T follicular helper cell (primary cell): ENCODE measurements around the gene HRK.

Experiments used
- DNase-seq: peaks from one replicate; pipeline ENCODE4 v3.0.0-alpha.2; 2020; ENCODE audit warnings: low read depth

Gene HRK

DNA sequence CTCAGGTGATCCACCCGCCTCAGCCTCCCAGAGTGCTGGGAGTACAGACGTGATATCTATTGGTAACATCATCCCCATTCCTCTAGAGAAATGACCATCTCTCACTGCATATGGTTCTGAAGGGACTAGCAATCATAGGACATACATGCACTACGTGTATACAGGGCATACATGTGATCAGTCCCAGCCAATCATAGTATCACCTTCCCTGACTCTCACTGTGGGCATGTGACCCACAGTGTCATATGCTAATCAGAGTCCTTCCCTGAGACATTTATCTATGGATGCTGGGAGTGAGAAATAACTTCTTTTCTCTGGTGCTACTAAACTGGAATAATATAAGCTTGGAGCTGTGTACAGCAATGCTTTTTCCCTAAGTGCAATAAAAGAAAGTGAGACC is 17.4 kb upstream of the HRK start:
- no peak for DNase-seq

DNA sequence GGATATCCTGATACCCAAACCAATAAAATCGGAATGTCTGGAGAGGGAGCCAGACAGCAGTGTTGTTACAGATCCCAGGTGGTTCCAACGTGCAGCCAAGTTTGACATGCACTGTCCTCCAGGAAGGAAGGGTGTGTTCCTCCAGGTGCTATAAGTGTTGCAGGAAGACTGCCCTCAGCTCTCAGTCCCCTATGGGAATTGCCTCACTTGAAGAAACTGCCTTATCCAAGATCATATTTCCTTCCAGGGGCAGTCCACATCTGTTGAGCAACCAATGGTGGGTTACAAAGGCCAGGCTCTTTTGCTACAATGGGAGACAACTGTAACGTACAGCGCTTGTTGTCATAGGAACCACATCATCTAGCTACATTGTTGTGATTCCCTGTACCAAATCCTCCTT is 16.2 kb upstream of the HRK start:
- no peak for DNase-seq

DNA sequence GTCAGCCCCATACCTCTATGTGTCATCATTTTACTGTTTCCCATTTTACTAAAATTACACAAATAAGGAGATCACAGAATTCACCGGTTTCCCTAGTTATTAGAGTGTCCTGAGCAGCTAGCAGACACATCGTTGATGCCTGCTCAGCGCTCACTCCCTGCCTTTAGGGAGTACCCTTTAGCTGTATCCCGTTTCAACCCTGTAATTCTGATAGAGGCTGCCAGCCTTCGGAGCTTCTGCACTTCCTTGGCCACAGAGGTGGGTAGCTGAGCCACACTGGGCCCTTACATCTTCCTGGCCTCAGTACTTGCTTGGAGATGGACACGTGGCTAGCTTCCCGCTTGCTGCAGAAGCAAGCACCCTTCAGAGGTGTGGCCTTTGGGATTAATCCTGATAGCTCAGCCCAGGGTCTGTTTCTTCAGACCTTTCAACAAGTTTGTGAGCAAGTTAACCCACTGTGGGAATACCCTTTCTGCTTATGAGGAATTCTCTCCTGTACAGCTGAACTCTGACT is 15.2 kb upstream of the HRK start:
- DNase-seq, result no peak

DNA sequence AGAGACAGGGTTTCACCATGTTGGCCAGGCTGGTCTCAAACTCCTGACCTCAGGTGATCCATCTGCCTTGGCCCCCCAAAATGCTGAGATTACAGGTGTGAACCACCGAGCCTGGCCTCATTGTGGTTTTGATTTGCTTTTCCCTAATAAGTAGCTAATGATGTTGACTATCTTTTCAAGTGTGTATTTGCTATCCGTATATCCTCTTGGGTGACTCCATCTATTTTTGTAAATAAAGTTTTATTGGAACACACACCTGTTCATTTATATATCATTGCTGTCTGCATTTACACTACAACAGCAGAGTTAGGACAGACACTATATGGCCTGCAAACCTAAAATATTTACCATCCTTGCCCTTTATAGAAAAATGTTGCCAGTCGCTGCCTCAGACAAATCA is 13.7 kb upstream of the HRK start:
- no peak for DNase-seq

DNA sequence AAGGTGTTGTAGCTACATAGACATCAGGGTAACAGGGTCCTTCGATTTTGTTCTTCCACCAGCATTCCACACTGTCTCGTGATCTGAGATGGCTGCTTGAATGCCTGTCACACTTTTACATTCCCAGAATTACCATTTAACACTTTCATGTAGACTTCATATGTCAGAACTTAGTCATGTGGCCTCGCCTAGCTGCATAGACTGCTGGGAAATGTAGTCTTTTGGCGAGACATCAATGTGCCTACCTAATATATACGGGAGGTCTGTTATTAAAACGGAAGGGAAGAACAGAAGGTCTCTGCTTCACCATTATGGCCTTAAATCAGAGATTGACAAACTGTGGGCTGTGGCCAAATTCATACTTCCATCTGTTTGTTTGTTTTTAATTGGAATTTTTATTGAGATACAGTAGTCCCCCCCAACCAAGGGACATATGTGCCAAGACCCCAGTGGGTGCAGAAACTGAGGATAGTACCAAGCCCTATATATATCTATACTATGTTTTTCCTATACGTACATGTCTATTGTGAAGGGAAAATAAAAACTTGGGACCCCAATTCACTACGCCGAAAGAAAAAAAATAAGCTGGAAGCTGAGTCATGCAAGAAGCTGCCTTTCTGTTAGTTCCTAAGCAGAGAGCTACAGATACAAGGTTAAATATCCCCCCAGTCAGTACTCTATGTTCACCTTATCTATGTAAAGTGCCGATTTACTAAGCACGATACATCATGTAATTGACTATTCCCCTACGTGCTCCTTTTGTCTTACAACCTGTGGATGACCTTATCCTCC is 11.3 kb upstream of the HRK start:
- no peak for DNase-seq

DNA sequence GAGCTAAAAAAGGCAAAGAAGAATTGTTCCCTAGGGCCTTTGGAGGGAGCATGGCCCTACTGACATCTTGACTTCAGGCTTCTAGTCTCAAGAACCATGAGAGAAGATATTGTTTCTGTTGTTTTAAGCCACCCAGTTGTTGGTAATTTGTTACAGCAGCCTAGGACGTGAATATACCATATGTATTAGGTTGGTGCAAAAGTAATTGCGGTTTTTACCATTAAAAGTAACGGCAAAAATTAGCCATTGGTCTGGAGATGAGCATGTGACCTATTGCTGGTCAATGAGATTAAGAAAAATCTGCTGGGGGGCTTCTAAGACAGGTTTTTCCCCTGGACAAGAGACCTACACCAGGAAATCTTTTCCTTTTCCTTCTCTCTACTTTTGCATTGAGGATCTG is 9.8 kb upstream of the HRK start:
- DNase-seq, result no peak

DNA sequence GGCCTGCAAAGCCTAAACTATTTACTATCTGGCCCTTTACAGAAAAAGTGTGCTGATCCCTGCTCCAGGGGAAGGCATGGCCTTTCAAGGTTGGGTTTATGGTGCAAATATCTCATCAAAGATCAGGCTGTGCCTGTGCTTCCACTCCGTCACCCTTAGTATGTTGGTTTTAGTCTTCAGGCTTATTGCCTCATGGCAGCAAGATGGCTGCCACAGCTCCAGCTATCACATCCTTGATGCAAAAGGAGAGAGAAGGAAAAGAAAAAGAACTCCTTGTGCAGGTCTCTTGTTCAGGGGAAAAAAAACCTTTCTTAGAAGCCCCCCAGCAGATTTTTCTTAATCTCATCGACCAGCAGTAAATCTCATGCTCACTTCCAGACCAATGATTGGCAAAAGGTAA is 9.1 kb upstream of the HRK start:
- no peak for DNase-seq

DNA sequence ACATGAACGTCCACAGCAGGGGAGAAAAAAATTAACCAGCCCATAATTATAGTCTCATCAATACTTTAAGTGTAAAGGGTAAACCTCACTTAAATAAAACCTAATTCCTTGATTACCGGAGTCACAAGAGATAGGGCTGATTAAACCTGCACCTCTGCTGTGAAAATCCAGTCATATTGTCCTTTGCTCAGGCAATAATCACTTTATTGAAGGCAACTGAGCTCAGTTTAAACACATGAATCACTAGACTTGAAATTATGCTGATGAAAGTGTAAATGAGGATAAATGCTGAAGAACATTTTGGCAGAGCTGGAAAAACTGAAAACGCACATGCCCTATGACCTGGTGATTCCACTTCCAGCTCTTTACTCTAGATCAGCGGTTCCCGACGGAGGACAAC is 6.7 kb upstream of the HRK start:
- no peak for DNase-seq

DNA sequence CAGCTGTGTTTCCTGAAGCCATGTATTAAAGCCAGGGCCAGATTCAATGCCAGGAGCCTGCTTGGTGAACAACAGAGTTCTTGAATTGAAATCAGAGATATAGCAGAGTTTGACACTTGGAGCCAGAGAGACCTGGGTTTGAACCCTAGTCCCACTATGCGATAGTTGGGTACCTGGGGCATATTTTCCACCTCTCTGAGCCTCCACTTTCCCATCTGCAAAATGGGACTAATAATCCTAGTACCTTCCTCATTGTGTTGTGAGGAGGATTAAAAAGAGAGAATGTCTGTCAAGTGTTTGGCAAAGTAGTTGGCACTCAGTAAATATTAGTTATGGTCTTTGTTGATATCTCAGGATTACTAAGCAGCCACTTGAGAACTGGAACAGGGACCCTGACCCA is 6.0 kb upstream of the HRK start:
- no peak for DNase-seq

DNA sequence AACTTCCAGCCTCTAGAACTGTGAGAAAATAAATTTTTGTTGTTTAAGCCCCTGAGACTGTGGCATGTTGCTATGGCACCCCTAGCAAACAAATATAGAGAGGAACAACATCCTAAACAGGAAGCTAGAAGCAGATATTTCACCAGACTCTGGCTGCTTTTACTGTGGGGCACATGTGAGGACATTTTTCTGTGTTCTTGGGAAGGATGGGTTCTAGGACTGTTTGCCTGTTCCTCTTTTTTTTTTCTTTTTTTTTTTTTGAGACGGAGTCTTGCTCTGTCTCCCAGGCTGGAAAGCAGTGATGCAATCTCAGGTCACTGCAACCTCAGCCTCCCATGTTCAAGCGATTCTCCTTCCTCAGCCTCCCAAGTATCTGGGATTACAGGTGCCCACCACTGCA is 4.2 kb upstream of the HRK start:
- DNase-seq, result no peak

DNA sequence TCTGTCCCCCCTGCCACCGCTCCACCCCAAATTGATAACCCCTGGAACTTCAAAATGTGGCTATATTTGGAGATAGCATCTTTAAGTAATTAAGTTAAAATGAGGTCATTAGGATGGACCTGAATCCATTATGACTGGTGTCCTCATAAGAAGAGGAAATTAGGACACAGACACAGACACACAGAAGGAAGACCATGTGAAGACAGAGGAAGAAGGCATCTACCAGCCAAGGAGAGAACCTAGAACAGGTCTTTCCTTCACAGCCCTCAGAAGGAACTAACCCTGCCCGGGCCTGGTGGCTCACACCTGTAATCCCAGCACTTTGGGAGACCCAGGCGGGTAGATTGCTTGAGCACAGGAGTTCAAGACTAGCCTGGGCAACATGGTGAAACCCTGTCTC is 3.6 kb upstream of the HRK start:
- DNase-seq, result no peak

DNA sequence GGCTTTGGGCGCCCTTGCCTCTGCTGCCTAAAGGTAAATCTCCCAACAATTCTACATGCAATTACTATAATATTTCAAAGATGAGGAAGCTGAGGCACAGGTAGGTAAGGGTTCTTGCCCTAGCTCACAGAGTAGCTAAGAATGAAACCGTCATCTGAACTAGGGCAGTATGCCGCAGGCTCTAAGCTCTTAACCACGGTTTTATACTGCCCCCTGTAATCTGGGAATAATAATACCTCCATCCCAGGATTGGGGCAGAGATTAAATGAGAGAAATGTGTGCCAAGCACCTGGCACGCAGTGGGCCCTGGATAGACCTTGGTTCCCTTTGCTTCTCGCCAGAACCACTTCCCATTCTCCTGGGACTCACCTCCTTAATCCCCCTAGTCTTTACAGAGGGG is 1.5 kb upstream of the HRK start:
- DNase-seq, result no peak

DNA sequence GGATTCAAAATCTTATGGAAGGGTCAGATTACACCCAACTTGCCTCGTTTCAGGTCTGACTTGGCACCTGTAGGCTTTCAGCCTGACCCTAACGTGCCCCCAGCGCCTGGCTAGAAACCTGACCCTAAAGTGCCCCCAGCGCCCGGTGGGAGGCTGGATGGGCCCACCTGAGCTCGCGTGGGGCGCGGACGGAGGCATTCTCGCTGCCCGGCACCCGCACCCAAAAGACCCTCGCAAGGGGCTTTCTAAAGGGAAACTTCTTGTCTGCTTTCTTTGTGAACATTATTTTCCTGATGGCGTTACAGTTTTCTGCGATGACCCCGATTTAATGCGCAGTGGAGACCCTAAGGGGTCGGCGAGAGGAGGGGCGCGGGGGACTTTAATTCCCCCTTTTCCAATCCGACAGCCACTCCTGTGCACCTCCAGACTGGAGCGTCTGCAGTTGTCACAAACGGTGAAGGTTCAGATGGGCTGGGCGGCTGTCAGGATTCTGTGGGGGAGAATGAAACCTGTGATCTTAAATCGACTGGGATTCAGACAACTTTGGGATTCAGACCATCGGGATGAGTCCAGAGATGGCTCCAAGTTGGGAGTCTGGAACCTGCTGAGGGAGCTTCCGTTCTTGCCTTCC is 751 bp upstream of the HRK start:
- DNase-seq, result no peak

DNA sequence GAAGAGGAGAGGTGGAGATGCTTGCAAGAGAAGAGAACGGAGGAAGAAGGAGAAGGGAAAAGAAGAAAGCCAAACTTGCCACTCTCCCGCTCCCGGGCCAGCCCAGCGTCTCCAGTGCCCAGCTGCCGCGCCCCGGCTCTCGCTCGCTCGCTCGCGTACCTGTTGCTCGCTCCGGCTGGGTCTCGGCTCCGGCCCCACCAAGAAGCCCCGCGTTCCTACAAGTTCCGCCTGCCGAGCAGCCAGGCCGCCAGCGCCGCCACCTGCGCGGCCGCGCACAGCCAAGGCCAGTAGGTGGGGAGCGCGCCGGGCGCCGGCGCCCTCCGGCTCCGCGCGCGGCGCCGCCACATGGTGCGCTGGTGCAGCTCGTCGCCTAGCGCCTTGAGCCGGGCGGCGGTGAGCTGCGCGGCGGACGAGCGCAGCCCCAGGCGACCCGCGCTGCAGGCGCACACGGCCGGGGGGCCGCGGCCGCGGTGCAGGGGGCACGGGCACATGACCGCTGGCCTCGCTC is 370 bp downstream of the HRK start:
- DNase-seq, result no peak

DNA sequence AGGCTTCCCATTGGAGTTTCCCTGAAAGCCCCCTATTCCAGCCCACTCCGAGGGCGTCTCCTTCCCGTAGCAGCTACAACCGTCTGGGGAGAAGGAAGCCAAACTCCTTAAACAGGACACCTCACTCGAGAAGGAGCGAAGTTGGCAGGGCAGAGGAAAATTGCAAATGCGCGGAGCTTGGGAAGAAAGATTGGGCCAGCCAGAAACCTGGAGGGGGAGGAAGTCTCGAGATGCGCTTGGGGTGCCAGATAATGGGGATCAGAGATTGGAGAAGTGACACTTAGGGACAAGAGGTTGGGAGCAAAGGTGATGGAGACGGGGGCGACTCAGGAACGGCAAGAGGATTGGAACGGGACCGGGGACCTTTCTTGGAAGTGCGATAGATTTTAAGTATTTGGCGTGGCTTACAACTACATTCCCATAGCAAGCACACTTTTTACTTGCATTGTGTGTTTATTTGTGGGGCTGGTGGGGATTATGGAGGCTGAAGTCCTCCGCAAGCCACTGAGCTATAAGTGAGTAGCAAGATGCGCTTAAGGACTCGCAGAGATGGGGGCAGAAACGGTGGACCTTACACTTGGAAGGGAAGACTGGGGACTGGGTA is 926 bp downstream of the HRK start:
- no peak for DNase-seq

DNA sequence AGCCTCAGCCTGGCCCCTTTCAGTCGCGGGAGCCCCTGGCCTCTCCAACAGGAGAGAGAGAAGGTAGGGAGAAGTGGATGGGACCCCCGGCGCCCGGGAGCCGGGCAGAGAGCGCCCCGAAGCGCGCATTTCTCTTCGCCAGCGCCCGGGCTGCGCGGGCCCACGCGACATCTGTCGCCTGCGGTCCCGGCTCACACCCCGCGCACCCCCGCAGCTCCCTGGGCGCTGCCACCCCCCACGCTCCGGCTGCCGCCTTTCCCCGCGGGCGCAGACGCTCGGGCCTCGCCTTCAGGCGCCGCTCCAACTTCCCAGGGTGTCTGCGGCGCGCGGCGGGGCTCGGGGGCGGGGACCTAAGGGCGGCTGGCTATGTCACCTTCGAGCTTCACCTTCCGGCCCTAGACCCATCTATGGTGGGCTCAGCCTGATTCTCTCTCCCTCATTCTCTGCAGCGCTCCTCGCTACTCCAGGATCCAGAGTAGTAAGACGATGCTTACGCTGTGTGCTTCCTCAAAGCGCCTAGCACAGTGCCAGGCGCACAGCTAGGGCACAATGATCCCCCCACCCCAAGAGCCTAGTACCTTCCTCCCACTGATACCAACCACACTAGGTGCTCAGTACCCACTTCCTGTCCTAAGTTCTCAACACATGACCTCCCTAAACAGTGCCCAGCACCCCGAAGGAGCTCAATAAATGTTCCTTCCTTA is 1.6 kb downstream of the HRK start:
- DNase-seq, result no peak

DNA sequence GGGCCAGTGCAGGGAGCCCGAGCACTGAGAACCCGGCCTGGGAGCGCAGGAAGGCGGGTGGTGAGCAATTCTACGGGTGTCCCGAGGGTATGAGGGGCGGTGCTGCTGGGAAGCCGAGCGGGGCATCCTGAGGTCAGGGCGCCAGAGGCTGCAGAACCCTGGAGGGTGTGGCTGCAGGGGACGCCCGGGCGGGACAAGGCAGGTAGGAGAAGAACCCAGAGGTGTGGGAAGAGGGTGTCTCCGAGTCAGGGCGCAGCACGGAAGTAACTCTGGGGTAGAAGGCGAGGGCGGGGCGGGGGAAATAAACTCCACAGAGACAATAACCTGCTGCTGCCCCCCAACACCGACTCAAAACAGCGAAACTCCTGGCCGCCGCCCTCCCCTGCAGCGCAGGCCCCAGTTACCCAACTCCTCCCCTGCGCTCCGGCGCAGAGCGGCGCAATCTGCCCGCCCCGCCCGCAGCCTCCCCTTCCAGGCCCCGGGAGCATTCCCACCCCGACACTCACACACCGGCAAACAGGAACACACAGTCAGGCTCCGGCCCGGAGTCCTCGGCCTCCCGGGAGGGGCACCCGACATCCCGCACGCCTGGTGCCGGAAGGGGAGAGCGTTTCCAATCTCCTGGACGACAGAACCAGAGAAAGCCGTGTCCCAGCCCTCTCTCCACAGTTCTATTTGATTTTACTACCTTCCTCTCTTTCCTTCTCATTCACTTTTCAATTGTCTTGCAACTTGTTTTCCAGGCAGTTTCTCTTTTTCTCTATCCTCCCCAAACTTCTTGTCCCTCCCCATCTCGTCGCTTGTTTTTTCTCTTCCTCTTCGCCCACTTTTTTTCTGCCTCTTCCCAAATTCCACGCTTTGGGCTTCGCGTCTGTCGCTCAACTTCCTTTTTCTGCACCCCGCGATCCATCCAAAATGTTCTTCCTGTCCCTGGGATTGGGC is 2.4 kb downstream of the HRK start:
- no peak for DNase-seq

DNA sequence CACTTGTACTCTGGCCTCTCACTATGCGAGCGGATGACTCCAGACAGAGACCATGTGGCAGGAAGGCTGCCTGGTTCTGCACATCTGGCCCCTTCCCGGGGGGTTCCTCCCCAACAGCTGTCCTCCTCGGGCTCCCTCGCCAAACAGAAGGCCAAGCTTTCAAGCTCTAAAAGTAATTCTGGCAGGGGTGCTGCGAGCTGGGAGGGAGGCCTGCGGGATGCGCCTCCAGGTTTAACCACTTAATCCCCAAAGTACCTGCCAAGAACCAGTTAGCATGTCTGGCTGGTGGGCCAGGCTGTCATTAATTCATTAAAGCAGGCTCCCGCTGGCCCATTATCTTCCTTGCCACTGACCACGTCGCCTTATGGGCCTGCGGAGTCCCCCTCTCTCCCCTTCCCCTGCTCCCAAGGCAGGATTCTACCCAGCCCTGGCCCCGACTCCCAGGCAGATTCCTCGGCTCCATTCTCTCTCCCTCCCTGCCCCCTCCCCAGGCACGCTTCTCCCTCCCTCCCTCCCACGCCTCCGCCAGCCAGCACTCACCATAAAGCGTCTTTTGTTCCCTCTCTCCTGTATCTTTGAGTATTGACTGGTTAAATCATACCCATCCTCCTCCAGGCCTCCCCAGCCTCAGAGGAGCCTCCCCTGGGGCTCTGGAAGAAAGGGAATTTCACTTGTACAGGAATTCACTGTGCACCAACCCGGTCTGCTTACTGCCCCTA is 4.9 kb downstream of the HRK start:
- no peak for DNase-seq

DNA sequence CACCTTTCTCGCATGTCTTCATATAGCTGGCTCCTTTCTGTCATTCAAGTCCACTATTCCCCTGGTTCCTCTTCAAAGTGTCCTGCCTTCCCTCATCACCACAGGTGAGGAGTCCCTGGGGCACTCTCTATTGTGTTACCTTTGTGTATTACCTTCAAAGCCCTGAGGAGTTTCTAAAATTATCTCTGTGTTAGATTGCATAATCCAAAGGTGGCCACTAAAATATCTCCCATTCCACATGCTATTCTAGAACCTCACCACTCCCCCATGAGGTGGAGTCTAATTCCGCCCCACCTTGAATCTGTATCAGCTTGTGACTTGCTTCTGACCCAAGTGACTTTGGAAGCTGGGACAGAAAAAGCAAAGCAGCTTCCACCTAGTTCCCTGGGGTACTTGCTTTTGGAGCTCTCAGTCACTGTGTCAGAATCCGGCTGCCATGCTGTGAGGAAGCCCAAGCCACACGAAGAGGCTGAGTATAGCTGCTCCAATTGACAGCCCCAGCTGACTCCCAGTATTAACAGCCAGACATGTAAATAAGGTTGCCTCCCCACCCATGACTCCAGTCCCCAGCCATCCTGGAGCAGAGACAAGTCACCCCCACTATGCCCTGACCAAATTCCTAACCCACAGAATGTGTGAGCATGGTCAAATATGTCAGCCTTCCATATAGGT is 6.8 kb downstream of the HRK start:
- DNase-seq, result no peak

DNA sequence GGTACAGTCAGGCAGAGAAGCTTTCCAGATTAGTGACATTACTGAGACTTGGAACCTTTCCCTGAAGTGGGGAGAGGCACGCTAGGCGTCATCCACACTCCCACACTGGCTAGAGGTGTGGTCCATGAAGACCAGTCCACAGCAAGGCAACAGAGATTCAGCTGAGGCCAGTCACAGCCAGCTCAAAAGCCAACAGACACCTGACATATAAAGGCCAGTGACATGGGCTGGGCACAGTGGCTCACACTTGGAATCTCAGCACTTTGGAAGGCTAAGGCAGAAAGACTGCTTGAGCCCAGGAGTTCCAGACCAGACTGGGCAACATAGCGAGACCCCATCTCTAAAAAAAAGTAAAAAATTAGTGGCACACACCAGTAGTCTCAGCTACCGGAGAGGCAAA is 10.9 kb downstream of the HRK start:
- DNase-seq, result no peak
